IPS-18a (cell line): ENCODE measurements around the gene OXLD1.

Experiments
- H3K27ac ChIP-seq: one replicate; pipeline ENCODE4 v1.5.1; 2013; ENCODE audit warnings: low read length
- H3K27me3 ChIP-seq: one replicate; pipeline ENCODE4 v1.6.1; 2013; ENCODE audit warnings: mild to moderate bottlenecking, low read length; ENCODE audit not compliant: control insufficient read depth, insufficient read depth
- H3K36me3 ChIP-seq: one replicate; pipeline ENCODE4 v1.6.1; 2013; ENCODE audit warnings: low read depth, low read length; ENCODE audit not compliant: control insufficient read depth
- H3K4me1 ChIP-seq: one replicate; pipeline ENCODE4 v1.6.1; 2013; ENCODE audit warnings: low read depth, low read length; ENCODE audit not compliant: control insufficient read depth
- H3K4me3 ChIP-seq: one replicate; pipeline ENCODE4 v1.5.1; 2013; ENCODE audit warnings: low read length
- H3K9ac ChIP-seq: one replicate; pipeline ENCODE4 v1.6.1; 2013; ENCODE audit warnings: mild to moderate bottlenecking, low read length, moderate library complexity
- H3K9me3 ChIP-seq: one replicate; pipeline ENCODE4 v1.6.1; 2013; ENCODE audit warnings: low read depth, low read length; ENCODE audit not compliant: control insufficient read depth

The OXLD1 gene

DNA sequence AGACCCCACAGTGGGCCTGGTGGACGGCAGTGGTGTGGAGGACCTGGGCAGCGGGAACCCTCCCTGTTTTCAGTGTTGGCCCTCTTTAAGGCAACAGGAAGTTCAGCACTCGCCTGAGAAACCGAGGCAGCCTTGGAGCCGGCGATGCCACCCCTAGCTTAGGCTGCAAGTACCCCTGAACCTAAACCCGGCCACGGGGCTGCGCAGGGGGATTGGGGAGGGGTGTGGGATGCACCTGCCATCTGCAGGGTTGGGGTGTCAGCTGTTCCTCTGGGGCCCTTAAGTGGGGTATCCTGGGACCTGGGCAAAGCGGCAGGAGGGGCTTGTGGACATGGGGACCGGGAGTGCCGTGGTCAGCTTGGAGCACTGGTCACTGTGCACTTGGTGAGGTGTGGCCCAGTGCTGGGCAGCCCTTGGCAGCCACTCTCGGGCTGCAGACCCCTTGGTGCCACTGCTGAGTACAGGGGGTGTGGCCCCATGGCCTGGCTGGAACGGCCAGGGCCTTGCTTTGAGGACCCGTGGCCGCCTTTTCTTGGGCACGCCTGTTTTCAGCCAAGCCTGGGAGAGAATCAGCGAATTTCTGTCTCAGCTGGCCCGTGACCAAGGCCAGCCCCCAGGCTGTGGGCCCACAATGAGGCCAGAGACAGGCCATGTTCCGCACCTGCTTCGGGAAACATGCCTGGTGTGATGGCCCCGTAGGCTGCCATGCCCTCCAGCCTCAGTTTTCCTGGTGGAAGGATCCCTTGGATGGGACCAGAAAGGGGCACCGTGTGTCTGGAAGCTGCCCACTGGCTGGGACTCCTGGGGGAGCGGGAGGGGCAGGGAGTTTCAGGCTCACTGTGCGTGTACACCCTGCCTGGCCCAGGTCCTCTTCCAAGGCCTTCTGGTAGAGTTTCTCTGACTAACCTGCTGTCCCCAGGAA, 41.6 kb upstream of the OXLD1 start:
- H3K9ac ChIP-seq: no peak overlapping the region
- no peak overlapping the region for H3K27ac ChIP-seq
- H3K36me3 ChIP-seq: peaks cover 25% of the 10 kb centered on the region
- H3K27me3 ChIP-seq: peaks cover 9% of the 10 kb centered on the region
- H3K4me3 ChIP-seq: no peak overlapping the region
- H3K4me1 ChIP-seq: peaks cover 12% of the 10 kb centered on the region
- no peaks in the 10 kb centered on the region for H3K9me3 ChIP-seq

DNA sequence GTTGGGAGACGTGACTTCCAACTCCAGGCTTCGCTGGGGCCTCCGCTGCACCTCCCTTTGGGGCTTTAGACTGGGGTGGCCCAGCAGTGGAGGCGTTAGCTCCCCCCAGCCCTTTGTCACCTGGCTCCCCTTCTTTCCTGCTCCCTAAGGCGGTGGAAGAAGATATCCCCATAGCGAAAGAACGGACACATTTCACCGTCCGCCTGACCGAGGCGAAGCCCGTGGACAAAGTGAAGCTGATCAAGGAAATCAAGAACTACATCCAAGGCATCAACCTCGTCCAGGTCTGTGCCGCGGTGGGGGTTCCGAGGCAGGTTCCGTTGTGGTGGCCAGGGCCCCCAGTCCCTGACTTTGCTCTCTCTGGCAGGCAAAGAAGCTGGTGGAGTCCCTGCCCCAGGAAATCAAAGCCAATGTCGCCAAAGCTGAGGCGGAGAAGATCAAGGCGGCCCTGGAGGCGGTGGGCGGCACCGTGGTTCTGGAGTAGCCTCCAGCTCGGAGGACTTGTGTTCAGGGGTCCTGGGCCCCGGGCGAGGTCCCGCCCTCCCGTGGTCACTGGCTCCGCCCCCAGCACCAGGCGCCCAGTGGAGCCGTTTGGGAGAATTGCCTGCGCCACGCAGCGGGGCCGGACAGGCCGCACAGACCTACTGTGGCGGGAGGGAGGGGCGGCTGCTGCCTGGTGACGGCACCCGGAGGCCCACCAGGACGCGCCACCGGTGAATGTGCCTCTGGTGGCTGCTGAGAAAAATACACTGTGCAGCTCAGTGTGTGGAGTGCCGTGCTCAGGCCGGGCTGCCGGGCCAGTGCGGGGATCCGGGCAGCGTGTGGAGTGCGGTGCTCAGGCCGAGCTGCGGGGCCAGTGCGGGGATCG, 40.6 kb upstream of the OXLD1 start:
- no peak overlapping the region for H3K27ac ChIP-seq
- peaks cover 15% of the 10 kb centered on the region for H3K4me1 ChIP-seq
- peaks cover 25% of the 10 kb centered on the region for H3K36me3 ChIP-seq
- H3K9ac ChIP-seq: no peak overlapping the region
- no peaks in the 10 kb centered on the region for H3K9me3 ChIP-seq
- no peak overlapping the region for H3K4me3 ChIP-seq
- peaks cover 9% of the 10 kb centered on the region for H3K27me3 ChIP-seq

DNA sequence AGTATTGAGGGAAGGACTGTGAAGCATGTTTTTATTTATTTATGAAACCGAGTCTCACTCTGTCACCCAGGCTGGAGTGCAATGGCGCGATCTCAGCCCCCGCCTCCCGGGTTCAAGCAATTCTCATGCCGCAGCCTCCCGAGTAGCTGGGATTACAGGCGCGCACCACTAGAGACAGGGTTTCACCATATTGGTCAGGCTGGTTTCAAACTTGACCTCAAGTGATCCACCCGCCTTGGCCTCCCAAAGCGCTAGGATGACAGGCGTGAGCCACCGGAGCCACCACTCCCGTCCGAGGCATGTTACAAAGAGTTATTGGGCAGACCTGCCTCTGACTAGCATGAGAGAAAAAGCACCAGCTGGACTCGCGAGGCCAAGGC, 39.8 kb upstream of the OXLD1 start:
- Histone ChIP-seq H3K4me1 (peaks cover 17% of the 10 kb centered on the region), H3K4me3 (no peak overlapping the region), H3K36me3 (peaks cover 31% of the 10 kb centered on the region), H3K9me3 (no peaks in the 10 kb centered on the region), H3K27me3 (peaks cover 7% of the 10 kb centered on the region), H3K9ac (no peak overlapping the region), H3K27ac (no peak overlapping the region)

DNA sequence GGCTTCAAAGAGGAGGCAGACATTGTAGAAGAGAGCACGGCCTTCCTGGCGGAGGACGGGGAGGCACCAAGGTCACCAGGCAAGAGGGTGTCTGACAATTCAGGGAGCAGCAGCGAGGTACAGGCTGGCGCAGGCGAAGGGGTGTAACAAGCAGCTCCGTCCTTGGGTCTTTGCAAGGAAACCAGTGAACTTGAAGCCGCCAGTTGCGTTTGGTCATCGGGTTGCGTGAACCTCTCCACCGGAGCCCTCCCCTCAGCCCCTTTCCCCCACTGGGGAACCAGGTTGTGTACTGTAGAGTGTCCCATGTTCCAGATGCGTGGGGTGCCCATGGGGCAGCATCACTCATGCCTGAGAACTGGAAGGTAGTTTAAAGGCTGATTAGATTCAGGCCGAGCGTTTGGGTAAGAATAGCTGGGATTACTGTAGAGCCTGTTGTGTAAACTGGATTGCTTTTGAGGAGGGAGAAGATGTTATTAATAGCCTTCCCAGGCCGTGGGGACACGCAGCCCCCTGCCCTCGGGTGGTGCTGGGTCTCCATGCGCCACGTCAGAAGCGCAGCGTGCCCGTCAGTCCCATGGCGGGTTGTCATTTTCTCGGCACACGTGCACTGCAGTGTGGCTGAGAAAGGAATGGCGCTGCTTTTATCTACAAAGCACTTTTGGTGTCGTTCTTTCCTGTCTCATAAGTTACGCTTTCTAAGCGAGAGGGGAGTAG, 39.3 kb upstream of the OXLD1 start:
- Histone ChIP-seq H3K27ac (no peak overlapping the region), H3K4me1 (peaks cover 12% of the 10 kb centered on the region), H3K9me3 (no peaks in the 10 kb centered on the region), H3K9ac (no peak overlapping the region), H3K27me3 (peaks cover 1% of the 10 kb centered on the region), H3K36me3 (peaks cover 37% of the 10 kb centered on the region), H3K4me3 (no peak overlapping the region)

DNA sequence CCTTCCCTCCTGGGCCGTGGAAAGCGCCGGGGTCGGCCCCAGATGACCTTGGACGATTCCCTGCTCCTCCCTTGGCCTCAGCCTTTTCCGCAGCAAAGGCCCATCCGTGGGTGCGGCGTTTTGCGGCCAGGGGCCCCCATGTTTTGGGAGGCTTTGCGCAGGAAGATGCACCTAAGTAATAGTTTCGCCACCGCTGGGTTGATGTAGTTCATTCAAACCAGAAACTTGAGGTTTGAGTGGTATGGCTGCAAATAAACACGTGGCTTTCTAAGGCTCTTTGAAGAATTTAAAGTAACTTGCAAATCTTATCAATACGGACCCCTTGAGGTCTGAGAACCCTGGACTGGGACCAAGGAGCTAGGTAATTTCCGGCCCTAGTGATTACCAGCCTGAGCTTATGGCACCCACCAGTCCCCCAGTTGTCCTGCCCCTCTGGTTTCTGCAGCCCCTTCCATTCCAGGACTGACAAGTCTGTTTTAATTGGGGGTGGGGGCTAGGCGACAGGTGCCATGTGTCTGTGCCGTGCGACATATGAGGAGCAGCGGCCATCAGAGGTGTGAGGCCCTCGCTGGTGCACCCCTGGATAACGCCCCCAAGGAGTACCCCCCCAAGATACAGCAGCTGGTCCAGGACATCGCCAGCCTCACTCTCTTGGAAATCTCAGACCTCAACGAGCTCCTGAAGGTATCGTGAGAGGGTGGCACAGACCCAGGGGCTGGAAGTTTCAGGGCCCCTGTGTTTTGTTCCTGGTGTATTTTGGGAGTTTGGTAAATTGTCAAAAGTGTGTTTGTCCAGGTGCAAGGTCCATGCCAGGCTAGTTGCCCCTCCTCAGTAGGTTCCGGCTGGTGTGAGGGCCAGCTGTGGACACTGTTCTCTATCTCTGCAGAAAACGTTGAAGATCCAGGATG, 37.6 kb upstream of the OXLD1 start:
- Histone ChIP-seq H3K9me3 (no peaks in the 10 kb centered on the region), H3K27me3 (no peaks in the 10 kb centered on the region), H3K27ac (peak overlapping the region; percentile 17), H3K4me1 (peaks cover 5% of the 10 kb centered on the region), H3K9ac (peak overlapping the region; percentile 98), H3K36me3 (peaks cover 41% of the 10 kb centered on the region), H3K4me3 (peak overlapping the region; percentile 97)

DNA sequence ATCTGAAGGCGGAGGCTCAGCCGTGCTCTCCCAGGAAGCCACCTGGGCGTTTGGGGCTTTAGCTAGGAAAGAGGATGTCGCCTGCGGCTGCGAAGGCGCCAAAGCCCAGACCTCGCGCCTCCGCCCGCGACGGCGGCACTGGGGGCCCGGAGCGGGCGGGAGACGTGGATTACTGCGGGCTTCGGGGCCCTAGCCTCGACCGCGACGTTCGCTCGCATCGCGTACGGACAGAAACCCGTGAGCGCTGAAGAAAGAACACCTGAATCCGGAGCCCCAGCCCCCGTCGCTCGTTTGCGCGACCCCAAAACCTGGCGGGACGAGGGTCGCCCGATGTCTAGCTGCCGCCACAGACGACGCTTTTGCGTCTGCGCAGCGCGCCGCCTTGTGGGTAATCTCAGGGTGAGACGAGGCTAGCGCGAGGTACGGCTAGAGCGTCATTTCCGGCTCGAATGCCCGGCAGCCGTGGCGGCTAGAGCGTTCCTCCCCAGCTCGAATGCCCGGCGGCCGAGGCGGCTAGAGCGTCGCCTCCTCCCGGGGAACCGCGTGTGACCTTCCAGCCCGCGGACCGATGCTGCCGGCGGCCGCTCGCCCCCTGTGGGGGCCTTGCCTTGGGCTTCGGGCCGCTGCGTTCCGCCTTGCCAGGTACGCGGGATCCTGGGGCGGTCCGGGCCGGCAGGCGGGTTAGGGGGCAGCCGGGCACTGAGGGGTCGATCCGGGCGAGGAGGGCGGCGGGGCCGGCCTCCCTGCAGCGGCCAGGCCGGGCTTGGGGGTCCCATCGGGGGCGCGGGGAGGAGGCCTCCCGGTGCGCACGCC, 36.7 kb upstream of the OXLD1 start, which contains the start of gene MRPL12:
Gene MRPL12, plus strand, starts transcription at position 434 of the 813 bp plus-strand sequence. Its CDS starts 135 bp downstream, at position 569.
- Histone ChIP-seq H3K9me3 (no peaks in the 10 kb centered on the region), H3K36me3 (peaks cover 46% of the 10 kb centered on the region), H3K4me1 (peaks cover 5% of the 10 kb centered on the region), H3K27me3 (no peaks in the 10 kb centered on the region), H3K27ac (peak within 1 kb of the TSS; percentile 87), H3K9ac (peak within 1 kb of the TSS; percentile 98), H3K4me3 (peak within 1 kb of the TSS; percentile 97)

DNA sequence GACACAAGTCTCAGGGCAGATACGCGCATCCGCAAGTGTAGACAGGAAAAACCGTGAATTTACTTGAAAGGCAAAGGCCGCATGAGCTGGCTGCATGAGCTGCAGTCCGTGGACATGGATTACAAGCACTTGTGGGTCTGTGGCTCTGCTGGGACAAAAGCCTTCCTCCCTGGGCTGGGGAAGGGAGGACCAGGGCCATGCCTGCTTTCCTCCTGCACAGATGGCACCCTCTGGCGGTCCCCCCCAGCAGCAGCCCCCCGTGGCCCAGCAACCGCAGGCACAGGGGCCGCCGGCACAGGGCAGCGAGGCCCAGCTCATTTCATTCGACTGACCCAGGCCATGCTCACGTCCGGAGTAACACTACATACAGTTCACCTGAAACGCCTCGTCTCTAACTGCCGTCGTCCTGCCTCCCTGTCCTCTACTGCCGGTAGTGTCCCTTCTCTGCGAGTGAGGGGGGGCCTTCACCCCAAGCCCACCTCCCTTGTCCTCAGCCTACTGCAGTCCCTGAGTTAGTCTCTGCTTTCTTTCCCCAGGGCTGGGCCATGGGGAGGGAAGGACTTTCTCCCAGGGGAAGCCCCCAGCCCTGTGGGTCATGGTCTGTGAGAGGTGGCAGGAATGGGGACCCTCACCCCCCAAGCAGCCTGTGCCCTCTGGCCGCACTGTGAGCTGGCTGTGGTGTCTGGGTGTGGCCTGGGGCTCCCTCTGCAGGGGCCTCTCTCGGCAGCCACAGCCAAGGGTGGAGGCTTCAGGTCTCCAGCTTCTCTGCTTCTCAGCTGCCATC, 35.1 kb upstream of the OXLD1 start:
- no peaks in the 10 kb centered on the region for H3K9me3 ChIP-seq
- peaks cover 49% of the 10 kb centered on the region for H3K36me3 ChIP-seq
- H3K4me3 ChIP-seq: peak overlapping the region; percentile 97
- H3K27me3 ChIP-seq: no peaks in the 10 kb centered on the region
- no peak overlapping the region for H3K27ac ChIP-seq
- peak overlapping the region; percentile 98 for H3K9ac ChIP-seq
- peaks cover 5% of the 10 kb centered on the region for H3K4me1 ChIP-seq

DNA sequence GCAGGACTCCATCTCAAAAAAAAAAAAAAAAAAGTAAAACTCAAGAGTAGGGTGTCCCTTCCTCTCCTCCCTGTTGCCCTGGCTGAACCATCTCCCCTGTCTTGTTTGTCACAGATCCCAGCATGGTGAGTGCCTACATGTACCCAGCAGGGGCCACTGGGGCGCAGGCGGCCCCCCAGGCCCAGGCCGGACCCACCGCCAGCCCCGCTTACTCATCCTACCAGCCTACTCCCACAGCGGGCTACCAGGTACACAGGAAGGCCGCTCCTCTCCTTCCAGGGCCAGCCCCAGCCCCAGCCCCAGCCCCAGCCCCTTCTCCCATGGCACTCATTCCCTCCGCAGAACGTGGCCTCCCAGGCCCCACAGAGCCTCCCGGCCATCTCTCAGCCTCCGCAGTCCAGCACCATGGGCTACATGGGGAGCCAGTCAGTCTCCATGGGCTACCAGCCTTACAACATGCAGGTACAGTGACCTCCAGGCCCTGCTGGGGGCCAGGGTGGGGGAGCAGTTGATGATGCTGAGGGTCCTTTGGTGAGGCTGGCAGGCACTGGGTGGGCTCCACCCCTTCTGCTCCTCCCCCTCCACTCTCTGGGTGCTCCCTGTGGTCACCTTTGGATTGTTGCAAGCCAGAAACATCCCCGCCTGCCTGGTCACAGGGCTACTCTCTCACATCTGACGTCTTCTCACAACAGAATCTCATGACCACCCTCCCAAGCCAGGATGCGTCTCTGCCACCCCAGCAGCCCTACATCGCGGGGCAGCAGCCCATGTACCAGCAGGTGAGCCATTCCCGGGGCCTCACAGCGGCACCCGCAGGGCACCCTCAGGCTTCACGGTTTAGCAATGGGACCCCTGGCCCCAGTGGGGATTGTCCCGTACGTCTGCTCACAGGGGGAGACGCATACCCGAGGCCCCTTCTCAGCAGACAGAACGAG, 34.2 kb upstream of the OXLD1 start:
- Histone ChIP-seq H3K4me3 (no peak overlapping the region), H3K27ac (no peak overlapping the region), H3K36me3 (peaks cover 44% of the 10 kb centered on the region)

More for the DNA sequence above, 34.2 kb upstream of the OXLD1 start:
- Histone ChIP-seq H3K27me3 (no peaks in the 10 kb centered on the region), H3K9me3 (no peaks in the 10 kb centered on the region), H3K9ac (no peak overlapping the region), H3K4me1 (peaks cover 5% of the 10 kb centered on the region)
